Measurements from ENCODE around the gene MAP7D2.

MAP7D2 gene

DNA sequence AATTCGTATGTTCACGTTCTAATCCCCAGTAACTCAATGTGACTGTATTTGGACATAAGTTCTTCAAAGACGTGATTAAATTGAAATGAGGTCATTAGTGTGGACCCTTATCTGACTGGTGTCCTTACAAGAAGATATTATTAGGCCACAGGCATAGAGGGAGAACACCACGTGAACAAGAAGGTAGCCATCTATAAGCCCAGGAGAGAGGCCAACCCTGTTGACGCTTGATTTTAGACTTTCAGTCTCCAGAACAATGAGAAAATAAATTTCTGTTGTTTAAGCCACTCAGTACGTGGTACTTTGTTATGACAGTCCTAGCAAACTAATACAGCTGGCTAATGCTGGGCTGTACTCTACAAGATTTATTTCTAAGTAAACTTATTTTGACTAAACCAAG is 26.4 kb upstream of the MAP7D2 start:
- ChIA-PET CTCF (no interaction called here), POLR2A (interaction anchor here (3.0 kb wide), 1 partner anchor 13 kb away, joined by 16 read pairs; no protein-coding TSS in a partner anchor)
- Histone ChIP-seq H3K9me3 (ENCODE audit: control insufficient read depth, insufficient read depth, low read depth, low read length) (no peaks in the 10 kb centered on the region), H3K36me3 (ENCODE audit: control insufficient read depth in 2 of 2, insufficient read depth in 1 of 2, low read length in 2 of 2) (peaks cover 17 to 20% of the 10 kb centered on the region in 2 experiments), H3K27ac (ENCODE audit: extremely low read depth, low read depth, low read length) (no peak overlapping the region), H3K4me1 (ENCODE audit: control insufficient read depth, insufficient read depth, low read length) (peaks cover 9% of the 10 kb centered on the region; the same call in 1 of the 2 replicates), H3K4me3 (ENCODE audit: low read depth, low read length) (no peak overlapping the region)
- TF ChIP-seq, protein P1, sequence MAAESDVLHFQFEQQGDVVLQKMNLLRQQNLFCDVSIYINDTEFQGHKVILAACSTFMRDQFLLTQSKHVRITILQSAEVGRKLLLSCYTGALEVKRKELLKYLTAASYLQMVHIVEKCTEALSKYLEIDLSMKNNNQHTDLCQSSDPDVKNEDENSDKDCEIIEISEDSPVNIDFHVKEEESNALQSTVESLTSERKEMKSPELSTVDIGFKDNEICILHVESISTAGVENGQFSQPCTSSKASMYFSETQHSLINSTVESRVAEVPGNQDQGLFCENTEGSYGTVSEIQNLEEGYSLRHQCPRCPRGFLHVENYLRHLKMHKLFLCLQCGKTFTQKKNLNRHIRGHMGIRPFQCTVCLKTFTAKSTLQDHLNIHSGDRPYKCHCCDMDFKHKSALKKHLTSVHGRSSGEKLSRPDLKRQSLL (tag by site-specific recombination; IDR thresholded peaks at IDR 0.05) = no peak
- TF ChIP-seq, protein P2, sequence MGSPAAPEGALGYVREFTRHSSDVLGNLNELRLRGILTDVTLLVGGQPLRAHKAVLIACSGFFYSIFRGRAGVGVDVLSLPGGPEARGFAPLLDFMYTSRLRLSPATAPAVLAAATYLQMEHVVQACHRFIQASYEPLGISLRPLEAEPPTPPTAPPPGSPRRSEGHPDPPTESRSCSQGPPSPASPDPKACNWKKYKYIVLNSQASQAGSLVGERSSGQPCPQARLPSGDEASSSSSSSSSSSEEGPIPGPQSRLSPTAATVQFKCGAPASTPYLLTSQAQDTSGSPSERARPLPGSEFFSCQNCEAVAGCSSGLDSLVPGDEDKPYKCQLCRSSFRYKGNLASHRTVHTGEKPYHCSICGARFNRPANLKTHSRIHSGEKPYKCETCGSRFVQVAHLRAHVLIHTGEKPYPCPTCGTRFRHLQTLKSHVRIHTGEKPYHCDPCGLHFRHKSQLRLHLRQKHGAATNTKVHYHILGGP (tag by site-specific recombination; IDR thresholded peaks at IDR 0.05) = no peak
- TF ChIP-seq ZNF76 (tag by site-specific recombination; IDR thresholded peaks at IDR 0.05; ENCODE audit: borderline replicate concordance, low read depth) (no peak), ZNF670 (tag by site-specific recombination; IDR thresholded peaks at IDR 0.05; ENCODE audit: low read depth) (no peak), OSR2 (tag by site-specific recombination; IDR thresholded peaks at IDR 0.05) (no peak), ZEB2 (tag by site-specific recombination; IDR thresholded peaks at IDR 0.05) (no peak), SCRT2 (tag by site-specific recombination; IDR thresholded peaks at IDR 0.05) (no peak), ZNF175 (tag by site-specific recombination; IDR thresholded peaks at IDR 0.05) (no peak), ZNF510 (tag by site-specific recombination; IDR thresholded peaks at IDR 0.05; ENCODE audit: insufficient replicate concordance) (no peak), KLF10 (tag by site-specific recombination; IDR thresholded peaks at IDR 0.05) (no peak), ZFHX2 (tag by site-specific recombination; conservative IDR thresholded peaks at IDR 0.05) (no peak), ZNF433 (tag by site-specific recombination; IDR thresholded peaks at IDR 0.05; ENCODE audit: low read depth) (no peak), ZNF341 (tag by site-specific recombination; IDR thresholded peaks at IDR 0.05; ENCODE audit: low read depth) (no peak), ZNF302 (tag by site-specific recombination; IDR thresholded peaks at IDR 0.05; ENCODE audit: low read depth) (no peak), ZNF362 (tag by site-specific recombination; IDR thresholded peaks at IDR 0.05) (no peak)
- TF ChIP-seq, protein P3, sequence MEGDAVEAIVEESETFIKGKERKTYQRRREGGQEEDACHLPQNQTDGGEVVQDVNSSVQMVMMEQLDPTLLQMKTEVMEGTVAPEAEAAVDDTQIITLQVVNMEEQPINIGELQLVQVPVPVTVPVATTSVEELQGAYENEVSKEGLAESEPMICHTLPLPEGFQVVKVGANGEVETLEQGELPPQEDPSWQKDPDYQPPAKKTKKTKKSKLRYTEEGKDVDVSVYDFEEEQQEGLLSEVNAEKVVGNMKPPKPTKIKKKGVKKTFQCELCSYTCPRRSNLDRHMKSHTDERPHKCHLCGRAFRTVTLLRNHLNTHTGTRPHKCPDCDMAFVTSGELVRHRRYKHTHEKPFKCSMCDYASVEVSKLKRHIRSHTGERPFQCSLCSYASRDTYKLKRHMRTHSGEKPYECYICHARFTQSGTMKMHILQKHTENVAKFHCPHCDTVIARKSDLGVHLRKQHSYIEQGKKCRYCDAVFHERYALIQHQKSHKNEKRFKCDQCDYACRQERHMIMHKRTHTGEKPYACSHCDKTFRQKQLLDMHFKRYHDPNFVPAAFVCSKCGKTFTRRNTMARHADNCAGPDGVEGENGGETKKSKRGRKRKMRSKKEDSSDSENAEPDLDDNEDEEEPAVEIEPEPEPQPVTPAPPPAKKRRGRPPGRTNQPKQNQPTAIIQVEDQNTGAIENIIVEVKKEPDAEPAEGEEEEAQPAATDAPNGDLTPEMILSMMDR (tag by site-specific recombination; IDR thresholded peaks at IDR 0.05) = no peak

- Histone ChIP-seq H3K4me3 (ENCODE audit: low read depth, low read length) (peak within 1 kb of the TSS; percentile 98), H3K9me3 (ENCODE audit: control insufficient read depth, insufficient read depth, low read depth, low read length) (no peaks in the 10 kb centered on the region), H3K4me1 (ENCODE audit: control insufficient read depth, insufficient read depth, low read length) (peaks cover 9% of the 10 kb centered on the region; the same call in 1 of the 2 replicates), H3K27ac (ENCODE audit: extremely low read depth, low read depth, low read length) (peak within 1 kb of the TSS; percentile 79), H3K36me3 (ENCODE audit: control insufficient read depth in 2 of 2, insufficient read depth in 1 of 2, low read length in 2 of 2) (peaks cover 33 to 34% of the 10 kb centered on the region in 2 experiments)
- POLR2A ChIA-PET = interaction anchor here (1.0 to 3.0 kb wide), 4 partner anchors 9 to 26 kb away, joined by 3 to 16 read pairs (median 4); no protein-coding TSS in a partner anchor
- CTCF ChIA-PET = interaction anchor here (0.6 kb wide), 1 partner anchor 75 kb away, joined by 3 read pairs; no protein-coding TSS in a partner anchor
- no peak for TF ChIP-seq ZNF132 (tag by site-specific recombination; IDR thresholded peaks at IDR 0.05; ENCODE audit: borderline replicate concordance)
- no peak for TF ChIP-seq BCL11B (tag by site-specific recombination; IDR thresholded peaks at IDR 0.05; ENCODE audit: low read depth)
- 0 out of 2 replicates have a peak, but pooled peaks have one; percentile 7 for TF ChIP-seq ZXDB (tag by site-specific recombination; IDR thresholded peaks at IDR 0.05)
- 0 out of 2 replicates have a peak, but pooled peaks have one; percentile 48 for TF ChIP-seq ZBTB10 (tag by site-specific recombination; IDR thresholded peaks at IDR 0.05)
- TF ChIP-seq ZIC2 (tag by site-specific recombination; IDR thresholded peaks at IDR 0.05) = 0 out of 2 replicates have a peak, but pooled peaks have one; percentile 33
- TF ChIP-seq FEZF1 (tag by site-specific recombination; IDR thresholded peaks at IDR 0.05) = peak; percentile 94
- TF ChIP-seq ZNF302 (tag by site-specific recombination; IDR thresholded peaks at IDR 0.05; ENCODE audit: low read depth) = no peak
- TF ChIP-seq, protein P4, sequence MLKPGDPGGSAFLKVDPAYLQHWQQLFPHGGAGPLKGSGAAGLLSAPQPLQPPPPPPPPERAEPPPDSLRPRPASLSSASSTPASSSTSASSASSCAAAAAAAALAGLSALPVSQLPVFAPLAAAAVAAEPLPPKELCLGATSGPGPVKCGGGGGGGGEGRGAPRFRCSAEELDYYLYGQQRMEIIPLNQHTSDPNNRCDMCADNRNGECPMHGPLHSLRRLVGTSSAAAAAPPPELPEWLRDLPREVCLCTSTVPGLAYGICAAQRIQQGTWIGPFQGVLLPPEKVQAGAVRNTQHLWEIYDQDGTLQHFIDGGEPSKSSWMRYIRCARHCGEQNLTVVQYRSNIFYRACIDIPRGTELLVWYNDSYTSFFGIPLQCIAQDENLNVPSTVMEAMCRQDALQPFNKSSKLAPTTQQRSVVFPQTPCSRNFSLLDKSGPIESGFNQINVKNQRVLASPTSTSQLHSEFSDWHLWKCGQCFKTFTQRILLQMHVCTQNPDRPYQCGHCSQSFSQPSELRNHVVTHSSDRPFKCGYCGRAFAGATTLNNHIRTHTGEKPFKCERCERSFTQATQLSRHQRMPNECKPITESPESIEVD (tag by site-specific recombination; IDR thresholded peaks at IDR 0.05) = no peak
These were observed 24.8 kb upstream of the MAP7D2 start, which contains the start of gene EIF1AX for GRCh38 chrX:20141281-20142220. TSS of gene EIF1AX (minus strand) at chrX:20141838. CDS start at chrX:20141640, 198 bp downstream.
